ENCODE data around the gene AUH. TPM values are rescaled to one million over a fixed set of nuclear protein-coding genes. Genes with fewer than 3 reads are reported as not detected.

The AUH gene
- total RNA-seq, 2 donors from 2014 or later, result 58.0 to 76.1 TPM

- 61% methylated on average over 5 of the region's 5 CpGs for WGBS
- intact Hi-C loops (cut with DNase I), result no loop called here
Measured at GRCh38 chr9:91239367-91240111, 122.2 kb downstream of the AUH start.

DNA sequence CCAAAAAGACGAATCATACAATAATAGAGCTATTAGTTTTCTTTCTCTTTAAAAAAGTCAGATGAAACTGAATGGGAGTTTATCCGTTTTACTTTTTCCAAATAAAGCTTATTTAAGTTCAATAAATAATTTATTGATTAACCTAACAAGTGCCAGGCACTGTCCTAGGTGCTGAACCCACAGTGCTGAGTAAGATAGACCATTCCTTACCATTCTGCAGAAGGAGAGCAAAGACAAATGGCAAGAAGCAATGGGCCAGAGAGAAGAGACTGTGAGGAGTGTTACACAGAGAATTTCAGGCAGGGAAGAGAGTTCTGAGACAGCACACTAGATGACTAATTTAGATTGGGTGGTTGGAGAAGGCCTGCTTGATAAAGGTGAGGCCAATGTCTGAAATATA lies 127.2 kb downstream of the AUH start:
- no peaks in the 10 kb centered on the region for H3K9me3 ChIP-seq
- no peak for DNase-seq (ENCODE audit: low spot score)

More at GRCh38 chr9:91239367-91240111, 122.2 kb downstream of the AUH start:
- Histone ChIP-seq H3K36me3 (no peaks in the 10 kb centered on the region), H3K9me3 (no peaks in the 10 kb centered on the region), H3K4me3 (no peak overlapping the region), H3K4me1 (replicated peaks) (no peaks in the 10 kb centered on the region), H3K27ac (no peak overlapping the region), H3K27me3 (replicated peaks; ENCODE audit: insufficient read depth) (no peaks in the 10 kb centered on the region)
- no peak for DNase-seq (ENCODE audit: low spot score)
- TF ChIP-seq, protein P1, sequence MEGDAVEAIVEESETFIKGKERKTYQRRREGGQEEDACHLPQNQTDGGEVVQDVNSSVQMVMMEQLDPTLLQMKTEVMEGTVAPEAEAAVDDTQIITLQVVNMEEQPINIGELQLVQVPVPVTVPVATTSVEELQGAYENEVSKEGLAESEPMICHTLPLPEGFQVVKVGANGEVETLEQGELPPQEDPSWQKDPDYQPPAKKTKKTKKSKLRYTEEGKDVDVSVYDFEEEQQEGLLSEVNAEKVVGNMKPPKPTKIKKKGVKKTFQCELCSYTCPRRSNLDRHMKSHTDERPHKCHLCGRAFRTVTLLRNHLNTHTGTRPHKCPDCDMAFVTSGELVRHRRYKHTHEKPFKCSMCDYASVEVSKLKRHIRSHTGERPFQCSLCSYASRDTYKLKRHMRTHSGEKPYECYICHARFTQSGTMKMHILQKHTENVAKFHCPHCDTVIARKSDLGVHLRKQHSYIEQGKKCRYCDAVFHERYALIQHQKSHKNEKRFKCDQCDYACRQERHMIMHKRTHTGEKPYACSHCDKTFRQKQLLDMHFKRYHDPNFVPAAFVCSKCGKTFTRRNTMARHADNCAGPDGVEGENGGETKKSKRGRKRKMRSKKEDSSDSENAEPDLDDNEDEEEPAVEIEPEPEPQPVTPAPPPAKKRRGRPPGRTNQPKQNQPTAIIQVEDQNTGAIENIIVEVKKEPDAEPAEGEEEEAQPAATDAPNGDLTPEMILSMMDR (IDR thresholded peaks at IDR 0.05), result no peak
- TF ChIP-seq POLR2AphosphoS5 (IDR thresholded peaks at IDR 0.05) (no peak), POLR2A (IDR thresholded peaks at IDR 0.05) (no peak)

GRCh38 chr9:91231619-91232018 lies 130.1 kb downstream of the AUH start:
- Histone ChIP-seq H3K36me3 (no peaks in the 10 kb centered on the region), H3K4me1 (replicated peaks) (no peaks in the 10 kb centered on the region), H3K27me3 (replicated peaks; ENCODE audit: insufficient read depth) (no peaks in the 10 kb centered on the region), H3K9me3 (no peaks in the 10 kb centered on the region), H3K4me3 (no peak overlapping the region), H3K27ac (no peak overlapping the region)
- intact Hi-C loops (cut with DNase I), result no loop called here
- WGBS, result 100% methylated on average over 2 of the region's 2 CpGs
- no peak for DNase-seq (ENCODE audit: low spot score)
- TF ChIP-seq POLR2A (IDR thresholded peaks at IDR 0.05), result no peak

More for the DNA sequence above, 127.2 kb downstream of the AUH start:
- Histone ChIP-seq H3K36me3 (no peaks in the 10 kb centered on the region), H3K4me3 (no peak overlapping the region), H3K27me3 (replicated peaks; ENCODE audit: insufficient read depth) (no peaks in the 10 kb centered on the region), H3K4me1 (replicated peaks) (no peaks in the 10 kb centered on the region), H3K27ac (no peak overlapping the region)
- TF ChIP-seq, protein P1 (IDR thresholded peaks at IDR 0.05), result no peak
- TF ChIP-seq POLR2AphosphoS5 (IDR thresholded peaks at IDR 0.05) (no peak), POLR2A (IDR thresholded peaks at IDR 0.05) (no peak)
- intact Hi-C loops (cut with DNase I), result no loop called here
- WGBS, result 83% methylated on average over 2 of the region's 2 CpGs

DNA sequence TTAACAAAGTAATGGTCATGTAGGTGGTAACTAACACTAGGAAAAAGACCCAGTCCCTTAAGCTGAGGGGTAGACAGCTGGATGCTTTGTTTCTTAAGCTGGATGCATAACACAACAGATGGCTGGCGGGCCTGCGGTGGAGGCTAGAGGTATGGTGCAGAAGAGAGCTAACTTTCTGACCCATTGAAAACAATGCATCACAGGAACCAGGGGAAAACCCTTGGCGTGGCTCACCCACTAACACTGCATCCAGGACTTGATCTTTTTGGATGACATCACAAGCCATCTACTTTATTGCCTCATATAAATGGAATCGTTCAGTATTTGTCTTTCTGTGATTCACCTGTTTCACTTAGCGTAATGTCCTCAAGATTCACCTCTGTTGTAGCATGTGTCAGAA lies 138.7 kb downstream of the AUH start:
- 84% methylated on average over 5 of the region's 5 CpGs for WGBS
- no peak for TF ChIP-seq POLR2AphosphoS5 (IDR thresholded peaks at IDR 0.05)
- TF ChIP-seq POLR2A (IDR thresholded peaks at IDR 0.05), result no peak
- TF ChIP-seq, protein P1 (IDR thresholded peaks at IDR 0.05), result no peak
- no peaks in the 10 kb centered on the region for H3K36me3 ChIP-seq

DNA sequence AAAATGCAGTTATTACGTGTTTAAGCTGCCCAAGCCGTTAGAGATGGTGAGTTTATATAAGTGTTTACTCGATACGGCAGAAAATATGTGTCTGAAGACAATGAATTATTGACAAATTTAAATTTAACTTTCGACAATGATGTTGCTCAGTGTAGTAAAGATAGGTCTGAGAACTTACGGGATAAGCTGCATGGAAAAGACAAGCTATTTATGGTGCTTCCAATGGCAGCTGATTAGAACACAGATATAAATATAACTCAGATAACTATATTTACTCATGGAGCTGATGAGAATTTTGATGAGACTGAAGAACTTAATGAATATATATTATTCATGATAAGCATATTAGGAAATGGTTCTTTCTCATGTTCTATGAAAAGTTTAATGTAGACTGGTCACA lies 139.3 kb downstream of the AUH start:
- WGBS, result 93% methylated on average over 6 of the region's 6 CpGs
- intact Hi-C loops (cut with DNase I), result no loop called here
- no peaks in the 10 kb centered on the region for H3K9me3 ChIP-seq
- no peak overlapping the region for H3K27ac ChIP-seq
- no peaks in the 10 kb centered on the region for H3K27me3 ChIP-seq (replicated peaks; ENCODE audit: insufficient read depth)
- no peak for DNase-seq (ENCODE audit: low spot score)
- TF ChIP-seq POLR2AphosphoS5 (IDR thresholded peaks at IDR 0.05) (no peak), POLR2A (IDR thresholded peaks at IDR 0.05) (no peak)
- TF ChIP-seq, protein P1 (IDR thresholded peaks at IDR 0.05), result no peak
- H3K4me3 ChIP-seq, result no peak overlapping the region
- H3K4me1 ChIP-seq (replicated peaks), result no peaks in the 10 kb centered on the region
- no peaks in the 10 kb centered on the region for H3K36me3 ChIP-seq

More for the DNA sequence above, 138.7 kb downstream of the AUH start:
- H3K4me3 ChIP-seq, result no peak overlapping the region
- DNase-seq (ENCODE audit: low spot score), result no peak
- H3K27me3 ChIP-seq (replicated peaks; ENCODE audit: insufficient read depth), result no peaks in the 10 kb centered on the region
- no peak overlapping the region for H3K27ac ChIP-seq
- no peaks in the 10 kb centered on the region for H3K9me3 ChIP-seq
- H3K4me1 ChIP-seq (replicated peaks), result no peaks in the 10 kb centered on the region
- intact Hi-C loops (cut with DNase I), result no loop called here
